ENCODE results near the gene CES2. TPM values are rescaled to one million over a fixed set of nuclear protein-coding genes. Genes with fewer than 3 reads are reported as not detected.
A peak's percentile ranks its signal among the peaks of the same experiment; 100 is the strongest.
"Not testable (repeated sequence)": the region's sequence is repeated elsewhere in the genome, so short reads cannot be mapped to it uniquely, and the experiment has no call there.

Gene CES2
- total RNA-seq, 1 experiment from 2014 or later: 21.9 TPM

DNA sequence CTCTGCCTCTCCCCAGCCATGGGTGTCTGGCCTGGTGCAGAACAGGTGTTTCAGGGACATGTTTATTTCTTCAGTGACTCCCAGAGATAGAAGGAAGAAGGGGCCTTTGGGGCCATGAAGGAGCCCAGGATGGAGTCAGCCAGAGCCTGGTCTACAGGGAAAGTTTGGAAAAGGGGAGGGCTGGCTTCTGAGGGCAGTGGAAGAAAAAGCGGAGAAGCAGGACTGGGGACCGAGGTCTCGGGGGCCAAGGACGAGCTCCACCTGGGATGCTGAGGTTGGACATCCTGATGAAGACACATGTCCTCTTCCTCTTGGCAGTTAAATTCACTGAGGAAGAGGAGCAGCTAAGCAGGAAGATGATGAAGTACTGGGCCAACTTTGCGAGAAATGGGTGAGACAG, 7.7 kb downstream of the CES2 start:
- DNase-seq (ENCODE audit: low read depth in 1 of 2, low spot score in 2 of 2): no peak
- H3K36me3 ChIP-seq: peaks cover 58% of the 10 kb centered on the region

DNA sequence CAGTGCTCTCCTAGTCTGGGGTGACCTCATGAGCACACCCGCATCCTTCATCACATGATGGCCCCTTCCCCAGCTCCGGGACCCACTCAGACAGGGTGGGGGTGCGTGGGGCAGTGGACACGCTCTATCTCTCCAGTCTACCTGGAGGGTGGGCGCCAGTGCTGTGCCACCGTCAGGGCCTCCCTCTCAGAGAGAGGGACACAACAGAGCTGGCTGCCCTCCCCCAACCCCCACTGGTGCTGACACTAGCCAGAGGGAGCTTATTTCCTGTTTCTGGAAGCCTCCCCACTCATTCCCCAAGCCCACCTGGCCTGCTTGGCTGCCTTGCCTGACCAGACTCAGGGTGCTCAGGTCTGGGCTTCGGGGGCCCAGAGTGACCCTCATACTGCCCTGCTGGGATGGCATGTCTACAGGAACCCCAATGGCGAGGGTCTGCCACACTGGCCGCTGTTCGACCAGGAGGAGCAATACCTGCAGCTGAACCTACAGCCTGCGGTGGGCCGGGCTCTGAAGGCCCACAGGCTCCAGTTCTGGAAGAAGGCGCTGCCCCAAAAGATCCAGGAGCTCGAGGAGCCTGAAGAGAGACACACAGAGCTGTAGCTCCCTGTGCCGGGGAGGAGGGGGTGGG, 8.2 kb downstream of the CES2 start:
- H3K4me3 ChIP-seq: no peak overlapping the region
- H3K9me3 ChIP-seq (replicated peaks): no peaks in the 10 kb centered on the region
- H3K27ac ChIP-seq: no peak overlapping the region
- DNase-seq (ENCODE audit: low read depth in 1 of 2, low spot score in 2 of 2): no peak
- H3K36me3 ChIP-seq: peaks cover 54% of the 10 kb centered on the region
- H3K4me1 ChIP-seq (replicated peaks): peaks cover 10% of the 10 kb centered on the region
- H3K27me3 ChIP-seq (replicated peaks): no peaks in the 10 kb centered on the region; the same call in 1 of the 2 replicates

More for the DNA sequence above, 7.7 kb downstream of the CES2 start:
- peaks cover 6% of the 10 kb centered on the region; the same call in 1 of the 2 replicates for H3K4me1 ChIP-seq (replicated peaks)
- no peak overlapping the region for H3K4me3 ChIP-seq
- H3K27me3 ChIP-seq (replicated peaks): no peaks in the 10 kb centered on the region; the same call in 1 of the 2 replicates
- H3K9me3 ChIP-seq (replicated peaks): no peaks in the 10 kb centered on the region
- H3K27ac ChIP-seq: no peak overlapping the region

- H3K27ac ChIP-seq: no peak overlapping the region
- peaks cover under 1% of the 10 kb centered on the region; the same call in 1 of the 2 replicates for H3K27me3 ChIP-seq (replicated peaks)
- H3K36me3 ChIP-seq: peaks cover 49% of the 10 kb centered on the region
- H3K4me3 ChIP-seq: no peak overlapping the region
- peaks cover 11% of the 10 kb centered on the region for H3K4me1 ChIP-seq (replicated peaks)
- DNase-seq (ENCODE audit: low read depth in 1 of 2, low spot score in 2 of 2): no peak
- no peaks in the 10 kb centered on the region for H3K9me3 ChIP-seq (replicated peaks)
These were observed 8.7 kb downstream of the CES2 start for GRCh38 chr16:66944054-66944441.

- not testable (repeated sequence) for H3K9me3 ChIP-seq (replicated peaks); DNase-seq (ENCODE audit: low read depth in 1 of 2, low spot score in 2 of 2); H3K27me3 ChIP-seq (replicated peaks); H3K4me3 ChIP-seq; H3K27ac ChIP-seq
- Histone ChIP-seq H3K4me1 (replicated peaks) (peaks cover 11% of the 10 kb centered on the region), H3K36me3 (peaks cover 40% of the 10 kb centered on the region)
These were observed 9.7 kb downstream of the CES2 start for GRCh38 chr16:66944971-66945370.

DNA sequence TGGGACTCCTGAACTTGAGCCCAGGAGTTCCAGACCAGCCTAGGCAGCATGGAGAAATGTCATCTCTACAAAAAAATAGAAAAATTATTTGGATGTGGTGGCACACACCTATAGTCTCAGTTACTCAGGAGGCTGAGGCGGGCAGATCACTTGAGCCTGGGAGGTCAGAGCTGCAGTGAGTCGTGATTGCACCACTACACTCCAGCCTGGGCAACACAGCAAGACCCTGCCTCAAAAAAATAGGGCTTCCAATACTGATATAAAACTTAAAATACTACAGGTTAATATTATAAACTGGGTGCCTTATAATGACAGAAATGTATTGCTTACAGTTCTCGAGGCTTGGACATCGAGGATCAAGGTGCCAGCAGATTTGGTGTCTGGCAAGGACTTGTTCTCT, 10.6 kb downstream of the CES2 start:
- H3K9me3 ChIP-seq (replicated peaks): peaks cover under 1% of the 10 kb centered on the region; the same call in 1 of the 2 replicates
- H3K4me1 ChIP-seq (replicated peaks): peaks cover 11% of the 10 kb centered on the region
- peaks cover 30% of the 10 kb centered on the region for H3K36me3 ChIP-seq
- DNase-seq (ENCODE audit: low read depth in 1 of 2, low spot score in 2 of 2): no peak
- peaks cover 3% of the 10 kb centered on the region; the same call in 1 of the 2 replicates for H3K27me3 ChIP-seq (replicated peaks)
- no peak overlapping the region for H3K27ac ChIP-seq
- H3K4me3 ChIP-seq: no peak overlapping the region

DNA sequence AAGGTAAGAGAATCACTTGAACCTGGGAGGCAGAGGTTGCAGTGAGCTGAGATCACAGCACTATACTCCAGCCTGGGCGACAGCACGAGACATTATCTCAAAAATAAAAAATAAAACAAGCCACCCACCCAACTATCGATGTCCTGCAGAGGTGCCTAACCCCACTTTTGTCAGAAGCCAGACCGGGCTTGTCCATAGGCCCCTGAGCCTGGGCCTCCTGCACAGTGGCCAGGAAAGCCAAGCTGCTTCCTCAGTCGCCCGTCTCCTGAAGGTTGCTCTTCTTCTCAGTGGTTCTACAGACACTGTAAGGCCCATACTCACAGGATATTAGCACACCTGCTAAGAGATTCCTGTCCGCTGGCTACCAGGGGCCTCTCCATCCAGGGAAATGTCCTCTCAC, 11.2 kb downstream of the CES2 start:
- no peak overlapping the region for H3K27ac ChIP-seq
- peaks cover 11% of the 10 kb centered on the region for H3K4me1 ChIP-seq (replicated peaks)
- no peak for DNase-seq (ENCODE audit: low read depth in 1 of 2, low spot score in 2 of 2)
- H3K9me3 ChIP-seq (replicated peaks): peaks cover 4% of the 10 kb centered on the region; the same call in 1 of the 2 replicates
- peaks cover 3% of the 10 kb centered on the region; the same call in 1 of the 2 replicates for H3K27me3 ChIP-seq (replicated peaks)
- H3K36me3 ChIP-seq: peaks cover 24% of the 10 kb centered on the region
- no peak overlapping the region for H3K4me3 ChIP-seq

- Histone ChIP-seq H3K27me3 (replicated peaks) (peaks cover 3% of the 10 kb centered on the region; the same call in 1 of the 2 replicates), H3K4me3 (no peak overlapping the region), H3K4me1 (replicated peaks) (peaks cover 11% of the 10 kb centered on the region), H3K36me3 (peaks cover 21% of the 10 kb centered on the region), H3K27ac (no peak overlapping the region), H3K9me3 (replicated peaks) (peaks cover 4% of the 10 kb centered on the region; the same call in 1 of the 2 replicates)
- no peak for DNase-seq (ENCODE audit: low read depth in 1 of 2, low spot score in 2 of 2)
These were observed 11.6 kb downstream of the CES2 start for GRCh38 chr16:66946974-66947301.

DNA sequence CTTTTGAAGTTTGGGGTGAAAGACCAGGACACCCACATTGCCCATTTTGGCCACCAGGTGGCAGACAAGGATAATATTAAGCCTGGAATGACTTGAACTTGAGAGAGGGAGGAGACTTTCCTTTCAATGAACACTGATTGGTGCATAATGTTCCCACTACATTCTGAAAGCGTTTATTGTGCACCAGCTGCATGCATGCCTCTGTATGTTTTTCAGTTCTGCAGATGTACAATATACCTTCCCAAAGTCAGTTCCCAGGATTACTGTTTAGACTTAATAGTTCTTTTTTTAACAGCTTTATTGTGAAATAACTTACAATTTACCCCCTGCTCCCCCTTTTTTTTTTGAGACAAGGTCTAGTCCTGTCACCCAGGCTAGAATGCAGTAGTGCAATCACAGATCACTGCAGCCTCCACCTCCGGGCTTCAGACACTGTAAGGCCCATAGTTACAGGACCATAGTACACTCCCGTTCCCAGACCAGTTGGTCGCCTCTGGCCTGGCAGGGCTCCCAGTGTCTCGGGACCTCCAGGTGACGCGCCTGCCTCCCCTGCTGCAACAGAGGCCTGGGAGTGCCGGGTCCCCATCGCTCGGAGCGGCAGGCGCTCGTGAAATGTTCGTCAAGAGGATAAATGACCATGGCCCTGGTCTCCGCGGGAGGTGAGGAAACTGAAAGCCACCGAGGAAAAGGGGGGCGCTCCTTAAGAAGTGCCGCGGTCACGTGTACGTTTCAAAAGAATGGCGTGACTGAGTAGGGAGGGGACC, 12.2 kb downstream of the CES2 start:
- H3K27ac ChIP-seq: no peak overlapping the region
- H3K4me1 ChIP-seq (replicated peaks): peaks cover 11% of the 10 kb centered on the region
- H3K4me3 ChIP-seq: peak overlapping the region; percentile 33
- DNase-seq (ENCODE audit: low read depth in 1 of 2, low spot score in 2 of 2): peak; percentile 78
- H3K27me3 ChIP-seq (replicated peaks): peaks cover 3% of the 10 kb centered on the region; the same call in 1 of the 2 replicates
- peaks cover 4% of the 10 kb centered on the region; the same call in 1 of the 2 replicates for H3K9me3 ChIP-seq (replicated peaks)
- H3K36me3 ChIP-seq: peaks cover 15% of the 10 kb centered on the region

DNA sequence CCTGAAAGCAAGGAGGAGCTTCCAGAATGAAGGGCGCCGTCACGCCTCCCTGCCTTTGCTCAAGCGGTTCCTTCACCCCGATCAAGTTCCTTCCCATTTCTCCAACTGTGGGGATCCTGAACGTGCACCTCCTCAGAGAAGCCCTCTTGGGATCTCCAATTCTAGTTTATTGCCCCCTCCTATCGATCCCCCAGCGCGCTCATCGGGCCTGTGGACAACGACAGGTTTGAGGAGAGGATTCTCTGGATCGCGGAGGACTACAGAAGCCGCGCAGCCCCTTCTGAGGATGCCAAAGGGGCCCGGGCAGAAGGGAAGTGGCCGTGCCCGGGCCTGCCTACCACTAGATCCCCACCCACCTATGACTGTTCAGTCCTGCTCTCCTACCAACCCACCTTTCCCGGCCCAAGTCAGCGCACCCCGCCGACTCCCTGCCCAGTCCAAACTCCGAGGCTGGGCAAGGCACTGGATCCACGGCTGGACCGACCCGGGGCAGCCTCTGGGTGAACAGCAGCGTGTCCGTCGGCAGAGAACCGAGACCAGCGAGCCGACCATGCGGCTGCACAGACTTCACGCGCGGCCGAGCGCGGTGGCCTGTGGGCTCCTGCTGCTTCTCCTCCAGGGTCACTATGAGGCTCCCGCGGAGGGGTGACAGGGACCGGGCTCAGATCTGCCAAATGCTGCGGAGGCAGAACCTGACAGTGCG, 13.0 kb downstream of the CES2 start:
- Histone ChIP-seq H3K27ac (no peak overlapping the region), H3K4me1 (replicated peaks) (peaks cover 11% of the 10 kb centered on the region), H3K9me3 (replicated peaks) (peaks cover 4% of the 10 kb centered on the region; the same call in 1 of the 2 replicates), H3K4me3 (peak overlapping the region; percentile 33), H3K36me3 (peaks cover 7% of the 10 kb centered on the region; the same call in 1 of the 2 replicates), H3K27me3 (replicated peaks) (peaks cover 3% of the 10 kb centered on the region; the same call in 1 of the 2 replicates)
- DNase-seq (ENCODE audit: low read depth in 1 of 2, low spot score in 2 of 2): no peak

DNA sequence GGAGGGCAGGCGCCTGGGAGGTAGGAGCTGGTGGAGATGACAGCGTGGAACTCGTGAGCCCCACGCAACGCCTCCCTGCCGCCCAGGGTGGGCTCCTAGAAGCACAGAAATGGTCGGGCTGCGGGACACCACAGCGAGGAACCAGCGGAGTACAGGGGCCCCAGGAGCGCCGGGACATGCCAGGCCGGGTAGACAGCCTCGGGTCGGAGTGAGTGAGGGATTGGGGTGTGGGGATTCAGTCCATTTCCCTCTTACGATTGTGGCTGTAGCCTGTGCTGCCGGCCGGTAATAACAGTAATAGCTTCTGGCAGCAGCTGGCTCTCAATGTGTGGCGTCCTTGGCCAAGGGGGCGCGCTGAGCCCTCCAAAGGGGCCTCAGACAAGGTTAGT, 13.5 kb downstream of the CES2 start:
- peaks cover 11% of the 10 kb centered on the region for H3K4me1 ChIP-seq (replicated peaks)
- peaks cover 2% of the 10 kb centered on the region; the same call in 1 of the 2 replicates for H3K36me3 ChIP-seq
- H3K9me3 ChIP-seq (replicated peaks): peaks cover 4% of the 10 kb centered on the region; the same call in 1 of the 2 replicates
- no peak for DNase-seq (ENCODE audit: low read depth in 1 of 2, low spot score in 2 of 2)
- H3K27ac ChIP-seq: no peak overlapping the region
- no peak overlapping the region for H3K4me3 ChIP-seq
- H3K27me3 ChIP-seq (replicated peaks): peaks cover 3% of the 10 kb centered on the region; the same call in 1 of the 2 replicates

- no peak overlapping the region for H3K4me3 ChIP-seq
- no peaks in the 10 kb centered on the region for H3K36me3 ChIP-seq
- peaks cover 11% of the 10 kb centered on the region for H3K4me1 ChIP-seq (replicated peaks)
- peaks cover 4% of the 10 kb centered on the region; the same call in 1 of the 2 replicates for H3K9me3 ChIP-seq (replicated peaks)
- H3K27ac ChIP-seq: no peak overlapping the region
- DNase-seq (ENCODE audit: low read depth in 1 of 2, low spot score in 2 of 2): no peak
- peaks cover 3% of the 10 kb centered on the region; the same call in 1 of the 2 replicates for H3K27me3 ChIP-seq (replicated peaks)
These were observed 14.2 kb downstream of the CES2 start for GRCh38 chr16:66949472-66949871.

DNA sequence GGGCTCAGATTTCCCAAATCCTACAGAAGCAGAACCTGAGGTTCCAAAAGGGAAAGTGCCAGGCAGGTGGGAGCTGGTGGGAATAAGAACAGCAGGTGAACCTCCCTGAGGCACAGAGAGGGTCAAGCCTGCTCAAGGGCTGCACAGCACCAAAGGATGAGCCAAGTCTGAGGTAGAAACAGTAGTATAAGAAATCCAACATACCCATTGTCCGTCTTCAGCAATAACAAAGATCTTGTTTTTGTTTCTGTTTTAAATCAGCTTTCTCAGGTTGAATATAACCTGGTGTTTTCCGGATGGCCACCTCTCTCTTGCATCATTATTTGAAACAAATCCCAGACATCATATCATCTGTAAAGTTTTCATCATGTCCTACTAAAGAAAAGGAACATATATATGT, 15.1 kb downstream of the CES2 start:
- Histone ChIP-seq H3K9me3 (replicated peaks) (peaks cover 4% of the 10 kb centered on the region; the same call in 1 of the 2 replicates), H3K4me3 (no peak overlapping the region), H3K27ac (no peak overlapping the region), H3K4me1 (replicated peaks) (peaks cover 11% of the 10 kb centered on the region), H3K36me3 (no peaks in the 10 kb centered on the region), H3K27me3 (replicated peaks) (peaks cover 3% of the 10 kb centered on the region; the same call in 1 of the 2 replicates)
- no peak for DNase-seq (ENCODE audit: low read depth in 1 of 2, low spot score in 2 of 2)

- Histone ChIP-seq H3K4me1 (replicated peaks) (peaks cover 11% of the 10 kb centered on the region), H3K36me3 (no peaks in the 10 kb centered on the region), H3K9me3 (replicated peaks) (peaks cover 4% of the 10 kb centered on the region; the same call in 1 of the 2 replicates), H3K27me3 (replicated peaks) (peaks cover 3% of the 10 kb centered on the region; the same call in 1 of the 2 replicates), H3K27ac (no peak overlapping the region), H3K4me3 (no peak overlapping the region)
- DNase-seq (ENCODE audit: low read depth in 1 of 2, low spot score in 2 of 2): no peak
These were observed 15.9 kb downstream of the CES2 start for GRCh38 chr16:66950971-66951790.

All from SJSA1 (cell line).